Fibroblast of mammary gland (primary cell): ENCODE data around the gene PAPPA2.
"Not testable (repeated sequence)": the region's sequence is repeated elsewhere in the genome, so short reads cannot be mapped to it uniquely, and the experiment has no call there.

Experiments
- DNase-seq: peaks from one replicate; pipeline ENCODE4 v3.0.0-alpha.2; 2010; ENCODE audit warnings: low read depth
- H3K4me3 ChIP-seq: 2 replicates; pipeline ENCODE4 v1.5.1; 2011; ENCODE audit warnings: low read depth, mild to moderate bottlenecking, low read length, moderate library complexity; ENCODE audit not compliant: control insufficient read depth
- CTCF ChIP-seq: conservative IDR thresholded peaks from 2 replicates; pipeline ENCODE4 v1.5.1; 2011; ENCODE audit warnings: low read depth, low read length, inconsistent platforms; ENCODE audit not compliant: control insufficient read depth, insufficient read depth

The PAPPA2 gene

GRCh38 chr1:176628775-176629174 lies 165.8 kb downstream of the PAPPA2 start:
- H3K4me3 ChIP-seq, result no peak overlapping the region
- no peak for DNase-seq
- no peak for TF ChIP-seq CTCF

GRCh38 chr1:176634733-176635132 lies 171.8 kb downstream of the PAPPA2 start:
- not testable (repeated sequence) for DNase-seq, H3K4me3 ChIP-seq

GRCh38 chr1:176638713-176639526 lies 175.9 kb downstream of the PAPPA2 start:
- no peak overlapping the region for H3K4me3 ChIP-seq
- TF ChIP-seq CTCF, result no peak
- peak; percentile 19 for DNase-seq

- TF ChIP-seq CTCF, result no peak
- peak; percentile 88 for DNase-seq
- H3K4me3 ChIP-seq, result no peak overlapping the region
These were observed 180.6 kb downstream of the PAPPA2 start for GRCh38 chr1:176643536-176643935.

- TF ChIP-seq CTCF, result no peak
These were observed 185.6 kb downstream of the PAPPA2 start for GRCh38 chr1:176648556-176648955.

GRCh38 chr1:176656257-176656995 lies 193.5 kb downstream of the PAPPA2 start:
- no peak overlapping the region for H3K4me3 ChIP-seq
- peak; percentile 28 for TF ChIP-seq CTCF
- peak; percentile 95 for DNase-seq

More at GRCh38 chr1:176648556-176648955, 185.6 kb downstream of the PAPPA2 start:
- DNase-seq, result no peak
- no peak overlapping the region for H3K4me3 ChIP-seq

- TF ChIP-seq CTCF, result no peak
- no peak overlapping the region for H3K4me3 ChIP-seq
- DNase-seq, result no peak
These were observed 206.8 kb downstream of the PAPPA2 start for GRCh38 chr1:176669782-176670181.
